Right ventricle myocardium superior (tissue), 1 donor: Measurements from ENCODE around the gene C10orf90. TPM values are rescaled to one million over a fixed set of nuclear protein-coding genes. Genes with fewer than 3 reads are reported as not detected.

Experiments used
- ATAC-seq: fragments of 200-7000 bp; cut with Tn5 transposase; one replicate; pipeline ENCODE4 v1.9.1; 2020; ENCODE audit warnings: mild to moderate bottlenecking; ENCODE audit not compliant: poor library complexity
- DNase-seq: peaks from one replicate; pipeline ENCODE4 v3.0.0-alpha.2; 2020
- intact Hi-C: fragments of 100-400 bp; cut with DNase I; formaldehyde crosslinking; loops from one replicate; pipeline ENCODE4 v1.11.2; 2022
- total RNA-seq: library from RNA; stranded (reverse); fragmentation: NEBNext Ultra II Directional; extraction: Animal tissue kit (Norgen Biotek cat#: 25700); gene quantifications from one replicate; pipeline ENCODE4 v1.2.1, GENCODE V29; 2021
- donor health status: DM: no; HTN: yes; CAD: no; lungs with severe emphysema.

C10orf90 gene
- total RNA-seq, 1 donor from 2014 or later = not detected

- ATAC-seq (no peak), DNase-seq (no peak)
- intact Hi-C loops = no loop called here
Observed at GRCh38 chr10:126523071-126523470, 147.4 kb downstream of the C10orf90 start.

DNA sequence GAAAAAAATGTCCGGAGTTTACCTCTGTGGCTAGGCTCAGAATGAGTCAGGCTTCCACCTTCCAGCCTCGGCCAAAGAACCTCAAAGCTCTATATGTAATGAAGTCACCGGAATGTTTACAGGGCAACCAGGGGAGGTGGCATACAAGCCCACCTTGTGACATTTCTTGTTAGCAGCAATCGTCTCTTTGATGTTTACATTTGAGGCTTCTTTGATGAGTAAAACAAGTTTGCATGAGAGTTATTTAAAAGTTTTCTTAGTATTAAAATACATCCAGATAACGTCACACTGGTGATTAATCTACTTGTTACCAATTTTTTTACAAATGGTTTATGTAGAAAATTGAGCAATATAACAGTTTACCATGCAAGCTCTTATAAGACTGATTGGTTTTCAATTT, 149.1 kb downstream of the C10orf90 start:
- no peak for DNase-seq
- intact Hi-C loops = no loop called here
- no peak for ATAC-seq

DNA sequence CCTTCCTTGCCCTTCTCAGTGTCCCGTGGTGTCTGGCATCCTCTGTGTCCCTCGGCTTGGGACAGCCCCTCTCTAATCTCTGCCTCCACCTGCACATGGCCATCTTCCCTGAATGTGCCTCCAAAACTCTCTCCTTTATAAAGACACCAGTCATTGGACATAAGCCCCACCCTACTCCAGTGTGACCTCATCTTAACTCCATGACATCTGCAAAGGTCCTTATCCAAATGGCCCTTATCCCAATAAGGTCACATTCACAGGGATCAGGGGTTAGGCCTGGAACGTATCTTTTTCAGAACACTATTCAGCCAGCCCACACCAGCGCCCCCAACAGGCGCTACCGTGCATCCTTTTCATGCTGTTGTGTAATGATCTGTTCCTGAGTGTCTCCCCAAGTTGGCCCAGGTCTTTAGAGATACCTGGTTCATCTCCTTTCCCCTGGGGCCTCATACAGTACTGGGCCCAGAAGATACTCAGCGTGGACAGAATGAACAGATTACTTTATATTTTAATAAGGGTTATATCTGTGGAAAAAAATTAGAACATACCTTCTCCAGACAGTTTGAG, 149.7 kb downstream of the C10orf90 start:
- intact Hi-C loops = no loop called here
- DNase-seq = no peak
- no peak for ATAC-seq

GRCh38 chr10:126519992-126520391, 150.5 kb downstream of the C10orf90 start:
- DNase-seq (no peak), ATAC-seq (no peak)
- intact Hi-C loops = no loop called here

- intact Hi-C loops = no loop called here
- no peak for DNase-seq
- ATAC-seq = no peak
Observed at GRCh38 chr10:126519185-126519584, 151.3 kb downstream of the C10orf90 start.

- intact Hi-C loops = no loop called here
- no peak for DNase-seq
- ATAC-seq = no peak
Observed at GRCh38 chr10:126518218-126519080, 152.0 kb downstream of the C10orf90 start.

DNA sequence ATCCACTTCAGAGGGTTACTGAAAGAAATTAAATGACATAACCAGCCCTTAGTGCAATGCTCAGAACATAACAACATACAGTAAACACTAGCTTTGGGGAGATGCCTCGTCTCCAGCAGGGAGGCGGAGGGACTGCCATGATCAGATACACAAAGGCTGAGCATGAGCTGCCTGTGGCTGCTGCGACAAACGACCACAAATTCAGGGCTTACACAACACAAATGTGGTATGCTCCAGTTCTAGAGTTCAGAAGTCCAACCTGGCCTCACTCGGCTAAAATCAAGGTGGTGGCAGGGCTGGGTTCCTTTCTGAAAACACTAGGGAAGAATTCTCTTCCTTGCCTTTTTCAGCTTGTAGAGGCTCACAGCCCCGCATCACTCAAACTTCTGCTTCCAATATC, 154.0 kb downstream of the C10orf90 start:
- DNase-seq = no peak
- no peak for ATAC-seq
- intact Hi-C loops = no loop called here

DNA sequence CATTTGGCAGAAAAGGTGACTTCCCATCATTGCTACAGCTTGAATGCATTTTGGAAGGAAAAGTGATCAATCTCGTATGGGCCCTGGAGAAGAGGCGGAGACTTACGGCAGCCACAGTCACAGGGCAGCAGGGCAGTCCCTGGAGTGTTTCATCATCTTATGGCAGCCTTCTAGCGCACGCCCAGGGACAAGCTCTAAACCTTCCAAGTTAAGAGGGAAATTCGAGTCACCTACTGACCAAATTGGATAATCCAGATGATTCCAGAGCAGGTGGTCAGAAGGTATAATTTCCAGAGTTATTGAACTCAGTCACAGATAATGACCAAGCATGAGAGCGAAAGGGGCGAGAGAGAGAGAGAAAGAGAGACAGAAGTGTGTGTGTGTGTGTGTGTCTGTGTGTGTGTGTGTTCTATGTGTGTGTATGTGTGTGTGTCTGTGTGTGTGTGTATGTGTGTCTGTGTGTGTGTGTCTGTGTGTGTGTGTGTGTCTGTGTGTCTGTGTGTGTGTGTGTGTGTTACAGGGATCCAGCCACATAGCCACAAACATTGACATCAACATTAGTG, 158.5 kb downstream of the C10orf90 start:
- DNase-seq (no peak), ATAC-seq (no peak)
- intact Hi-C loops = no loop called here

DNA sequence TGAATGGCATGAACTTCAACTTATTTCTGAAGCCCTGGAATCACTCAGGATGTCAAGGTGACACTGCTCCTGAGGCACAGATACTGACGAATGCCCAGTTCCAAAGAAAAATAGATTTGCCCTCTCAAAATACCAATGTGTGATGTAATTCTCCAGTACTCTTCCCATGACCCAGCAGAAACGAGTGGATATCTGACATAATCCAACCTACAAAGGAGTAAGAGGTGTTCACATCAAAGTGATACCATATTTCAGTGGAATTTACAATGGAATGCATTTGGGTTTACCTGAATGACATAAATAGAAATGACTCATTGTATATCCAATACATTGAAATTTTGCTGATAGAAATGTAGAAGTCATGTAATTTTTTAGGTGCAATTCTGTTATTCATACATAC, 161.3 kb downstream of the C10orf90 start:
- ATAC-seq (no peak), DNase-seq (no peak)
- intact Hi-C loops = no loop called here

GRCh38 chr10:126508535-126509040, 161.9 kb downstream of the C10orf90 start:
- DNase-seq = no peak
- intact Hi-C loops = no loop called here
- ATAC-seq = no peak

- intact Hi-C loops = loop anchor here (2.0 kb wide), 1 partner anchor 522 kb away; no protein-coding TSS in a partner anchor
- DNase-seq (no peak), ATAC-seq (no peak)
Observed at GRCh38 chr10:126504761-126505112, 165.8 kb downstream of the C10orf90 start.

- DNase-seq (peak; percentile 45), ATAC-seq (no peak)
- intact Hi-C loops = loop anchor here (2.0 kb wide), 1 partner anchor 521 kb away; no protein-coding TSS in a partner anchor
Observed at GRCh38 chr10:126504063-126504760, 166.3 kb downstream of the C10orf90 start.

DNA sequence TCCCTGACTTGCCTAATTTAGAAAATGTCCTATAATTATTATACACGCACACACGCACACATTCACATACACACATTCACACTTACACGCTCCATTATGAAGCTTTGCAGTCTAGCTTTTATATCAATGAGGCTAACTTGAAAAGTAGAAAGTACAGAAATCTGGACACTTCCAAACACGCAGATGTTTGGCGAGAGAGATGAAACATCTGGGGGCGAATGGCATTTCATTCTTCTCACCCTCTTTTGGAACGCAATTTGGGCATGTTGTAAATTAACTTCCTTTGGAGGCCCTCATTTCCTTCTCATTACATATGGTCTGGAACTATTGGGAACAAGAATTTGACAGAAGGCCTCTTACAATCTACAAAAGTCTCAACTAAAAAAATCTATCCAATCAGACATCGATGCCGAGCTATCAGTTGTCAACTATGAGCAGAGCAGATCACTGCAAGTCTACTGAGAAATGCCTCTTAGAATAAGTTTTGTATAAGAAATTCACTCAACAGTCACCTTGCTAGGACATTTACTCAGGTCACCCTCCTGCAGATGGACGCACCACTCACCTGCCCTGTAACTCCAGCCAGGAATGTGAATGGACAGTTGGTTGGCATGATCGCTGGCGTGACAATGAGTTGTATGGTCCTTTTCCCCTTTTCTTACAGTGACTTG, 167.0 kb downstream of the C10orf90 start:
- intact Hi-C loops = loop anchor here (2.0 kb wide), 1 partner anchor 521 kb away; no protein-coding TSS in a partner anchor
- DNase-seq (no peak), ATAC-seq (no peak)

DNA sequence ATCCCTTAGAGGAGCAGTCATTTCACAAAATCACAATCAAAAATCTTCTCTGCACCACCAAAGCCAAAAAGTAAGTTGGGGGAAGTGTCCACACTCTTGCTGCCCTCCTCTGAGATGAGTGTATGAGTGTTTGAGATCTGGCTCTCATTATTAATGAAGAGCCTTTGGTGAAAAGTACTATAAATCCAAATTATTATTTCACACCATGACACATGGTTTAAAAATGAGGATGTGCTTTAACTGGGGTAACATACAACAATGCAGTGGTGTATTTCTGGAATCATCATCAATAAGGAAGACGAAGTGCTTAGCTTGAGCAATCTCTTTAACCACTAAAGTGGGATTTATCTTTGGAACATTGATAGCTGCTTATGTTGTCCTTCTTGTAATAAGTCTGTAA, 168.1 kb downstream of the C10orf90 start:
- DNase-seq (no peak), ATAC-seq (no peak)
- intact Hi-C loops = no loop called here

- DNase-seq (no peak), ATAC-seq (no peak)
- intact Hi-C loops = no loop called here
Observed at GRCh38 chr10:126501828-126502227, 168.7 kb downstream of the C10orf90 start.

DNA sequence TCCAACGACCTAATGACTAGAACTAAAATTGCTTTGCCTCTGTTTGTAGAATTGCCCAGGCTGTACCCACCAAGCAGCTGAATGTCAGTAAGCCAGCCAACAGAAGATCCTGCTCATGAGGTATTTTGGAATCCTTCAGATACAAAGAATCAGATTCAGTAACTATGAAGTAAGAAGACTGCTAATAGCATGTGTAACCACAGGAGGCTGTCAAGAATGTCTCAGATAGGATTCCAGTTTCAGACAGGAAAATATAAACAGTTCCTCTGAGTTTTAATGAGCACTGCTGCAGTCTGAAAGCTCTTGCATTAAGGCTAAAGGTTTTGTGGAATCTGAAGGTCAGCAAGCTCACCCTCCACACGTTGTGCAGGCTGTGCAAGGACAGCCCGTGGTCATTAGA, 169.6 kb downstream of the C10orf90 start:
- intact Hi-C loops = no loop called here
- ATAC-seq (no peak), DNase-seq (no peak)

- DNase-seq = no peak
- intact Hi-C loops = no loop called here
- no peak for ATAC-seq
Observed at GRCh38 chr10:126500185-126500584, 170.3 kb downstream of the C10orf90 start.

DNA sequence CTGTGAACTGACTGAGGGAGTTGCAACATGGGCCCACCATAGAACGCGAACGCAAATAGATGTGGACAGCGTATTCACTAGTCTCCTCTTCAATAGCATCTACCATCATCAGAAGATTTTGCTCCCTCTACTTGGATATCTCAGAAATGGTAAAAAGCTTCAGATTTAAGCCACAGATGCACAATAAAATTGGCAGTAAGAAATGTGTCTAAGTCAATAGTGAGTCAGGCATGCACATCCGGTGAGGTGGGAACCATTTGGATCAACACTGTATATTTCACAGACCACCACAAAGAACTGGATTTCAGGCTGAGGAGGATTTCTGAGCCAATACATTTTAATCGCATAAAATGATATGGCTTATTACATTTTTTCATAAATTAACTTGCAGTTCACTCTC, 170.7 kb downstream of the C10orf90 start:
- DNase-seq (no peak), ATAC-seq (no peak)
- intact Hi-C loops = no loop called here

GRCh38 chr10:126497672-126498071, 172.8 kb downstream of the C10orf90 start:
- ATAC-seq (no peak), DNase-seq (no peak)
- intact Hi-C loops = no loop called here
